WTC11 (cell line): ENCODE measurements around the gene ATP5IF1. TPM values are rescaled to one million over a fixed set of nuclear protein-coding genes. Genes with fewer than 3 reads are reported as not detected.

Experiments used
- ATAC-seq: fragments of 200-7000 bp; cut with Tn5 transposase; 2 replicates; pipeline ENCODE4 v1.10.0; 2021; ENCODE audit warnings: mild to moderate bottlenecking, moderate library complexity
- CTCF ChIA-PET: fragments of 300-600 bp; sonication (Branson Sonifier 250); formaldehyde crosslinking; loops from one replicate; lab custom pipeline; 2021; ENCODE audit warnings: antibody characterized with exemption; lab: Charles Lee
- POLR2A ChIA-PET: fragments of 350-600 bp; sonication (Branson Sonifier 250); formaldehyde crosslinking; loops from one replicate; lab custom pipeline; 2021; ENCODE audit warnings: antibody characterized with exemption; lab: Charles Lee
- DNase-seq: peaks from one replicate; pipeline ENCODE4 v3.0.0; 2021; ENCODE audit warnings: low spot score
- H3K27ac Mint-ChIP-seq: 2 replicates; pipeline ENCODE4 v1.8.0; 2021; ENCODE audit warnings: mixed read lengths
- H3K27me3 Mint-ChIP-seq: 2 replicates; pipeline ENCODE4 v1.8.0; 2021; ENCODE audit warnings: low read depth, mild to moderate bottlenecking, moderate library complexity, mixed read lengths
- H3K36me3 Mint-ChIP-seq: 2 replicates; pipeline ENCODE4 v1.8.0; 2021; ENCODE audit warnings: mixed read lengths
- H3K4me1 Mint-ChIP-seq: 2 replicates; pipeline ENCODE4 v1.8.0; 2022; ENCODE audit warnings: mixed read lengths
- H3K4me3 Mint-ChIP-seq: 2 replicates; pipeline ENCODE4 v1.8.0; 2021; ENCODE audit warnings: mild to moderate bottlenecking, moderate library complexity, mixed read lengths
- H3K9me3 Mint-ChIP-seq: 2 replicates; pipeline ENCODE4 v1.8.0; 2021; ENCODE audit warnings: mixed read lengths
- GABPB1 ChIP-seq: sonication (generic); formaldehyde crosslinking; IDR thresholded peaks from 2 replicates; pipeline ENCODE4 v1.8.1; 2023; ENCODE audit warnings: mild to moderate bottlenecking, missing genetic modification reagents
- RORB ChIP-seq: fragments of 250-450 bp; sonication (Bioruptor Pico); IDR thresholded peaks from 2 replicates; pipeline ENCODE4 v1.9.0; 2021; ENCODE audit warnings: mild to moderate bottlenecking
- TCF7 ChIP-seq: sonication (generic); formaldehyde crosslinking; IDR thresholded peaks from 2 replicates; pipeline ENCODE4 v1.8.0; 2022; ENCODE audit warnings: mild to moderate bottlenecking, low read depth, missing genetic modification reagents, moderate library complexity
- ZNF121 ChIP-seq: sonication (generic); formaldehyde crosslinking; IDR thresholded peaks from 2 replicates; pipeline ENCODE4 v1.8.0; 2023; ENCODE audit warnings: missing genetic modification reagents
- ZNF671 ChIP-seq: fragments of 250-450 bp; sonication (Bioruptor Pico); IDR thresholded peaks from 2 replicates; pipeline ENCODE4 v1.8.0; 2021; ENCODE audit warnings: mild to moderate bottlenecking
- total RNA-seq: library from RNA; stranded (reverse); gene quantifications from 3 replicates; pipeline ENCODE4 v1.2.3, GENCODE V29; 2021
- TF ChIP-seq, protein P1 (sequence below): sonication (generic); formaldehyde crosslinking; IDR thresholded peaks from 2 replicates; pipeline ENCODE4 v1.8.1; 2022; ENCODE audit warnings: mild to moderate bottlenecking, moderate library complexity, missing genetic modification reagents
- TF ChIP-seq, protein P2 (sequence below): fragments of 250-450 bp; sonication (Bioruptor Pico); conservative IDR thresholded peaks from 2 replicates; pipeline ENCODE4 v1.9.0; 2021; ENCODE audit warnings: mild to moderate bottlenecking
- TF ChIP-seq, protein P3 (sequence below): sonication (generic); formaldehyde crosslinking; IDR thresholded peaks from 2 replicates; pipeline ENCODE4 v1.8.0; 2022; ENCODE audit warnings: missing genetic modification reagents
- TF ChIP-seq, protein P4 (sequence below): sonication (generic); formaldehyde crosslinking; IDR thresholded peaks from 2 replicates; pipeline ENCODE4 v1.8.0; 2023; ENCODE audit warnings: missing genetic modification reagents
- TF ChIP-seq, protein P5 (sequence below): sonication (generic); formaldehyde crosslinking; IDR thresholded peaks from 2 replicates; pipeline ENCODE4 v1.8.1; 2023; ENCODE audit warnings: mild to moderate bottlenecking, moderate library complexity, missing genetic modification reagents
- TF ChIP-seq, protein P6 (sequence below): fragments of 250-450 bp; sonication (Bioruptor Pico); IDR thresholded peaks from 2 replicates; pipeline ENCODE4 v2.1.2; 2022; ENCODE audit warnings: mild to moderate bottlenecking, moderate library complexity
- TF ChIP-seq, protein P7 (sequence below): sonication (generic); formaldehyde crosslinking; IDR thresholded peaks from 2 replicates; pipeline ENCODE4 v1.8.1; 2023; ENCODE audit warnings: mild to moderate bottlenecking, missing genetic modification reagents, borderline replicate concordance

The ATP5IF1 gene
- total RNA-seq, 1 experiment from 2014 or later, result 201 TPM

DNA sequence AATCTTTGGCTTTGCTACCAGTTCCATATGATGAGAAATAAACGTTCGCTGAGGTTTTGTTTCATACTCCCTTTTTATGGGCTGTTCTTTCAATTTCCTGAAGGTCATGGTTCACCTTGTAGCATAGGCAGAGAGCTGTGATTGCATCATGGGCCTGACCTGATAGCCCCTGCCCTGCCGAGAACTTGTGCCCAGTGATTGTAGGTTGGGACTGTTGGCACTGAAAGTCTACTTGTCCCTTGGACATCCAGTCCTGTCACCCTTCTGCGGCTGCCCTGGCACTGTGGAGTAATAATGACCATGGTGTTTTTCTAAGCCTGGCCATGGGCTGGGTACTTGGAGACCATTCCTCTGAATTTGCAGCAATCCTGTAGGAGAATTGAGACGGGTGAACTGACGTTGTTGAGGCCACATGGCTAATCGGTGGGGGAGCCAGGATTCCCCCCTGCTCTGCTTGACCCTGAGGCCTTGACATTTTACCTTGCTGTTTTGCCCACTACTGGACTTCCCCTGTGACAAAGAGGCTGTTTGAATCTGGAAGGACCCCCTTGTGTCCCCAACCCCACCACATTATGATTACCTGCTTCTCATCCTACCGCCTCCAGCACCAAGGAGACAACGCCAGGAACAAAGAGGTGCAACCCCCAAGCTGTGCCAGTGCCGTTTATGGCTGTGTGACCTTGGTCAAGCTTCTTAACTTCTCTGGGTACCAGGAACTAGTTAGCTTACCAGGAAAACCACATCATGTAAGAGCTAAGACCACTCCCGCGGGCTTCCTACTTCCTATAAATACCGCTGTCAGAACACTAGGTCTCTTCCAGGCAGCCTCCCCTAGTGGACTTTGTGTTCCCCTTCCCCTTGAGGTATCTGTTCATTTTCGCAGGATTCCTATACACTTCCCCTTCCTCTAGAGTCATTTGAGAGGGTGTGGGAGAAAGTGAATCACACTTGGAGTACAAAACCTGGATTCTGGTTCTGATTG is 46.8 kb downstream of the ATP5IF1 start:
- Mint-ChIP-seq H3K27me3 (no peaks in the 10 kb centered on the region), H3K36me3 (peaks cover 34% of the 10 kb centered on the region), H3K9me3 (no peaks in the 10 kb centered on the region), H3K27ac (peak overlapping the region; percentile 37; the same call in 1 of the 2 replicates), H3K4me1 (peaks cover 7% of the 10 kb centered on the region), H3K4me3 (no peak overlapping the region)
- ATAC-seq (no peak), DNase-seq (no peak)
- TF ChIP-seq GABPB1 (CRISPR knock-in tag) (peak; percentile 77; the same call in 1 of the 2 replicates), TCF7 (no peak)
- TF ChIP-seq, protein P1, sequence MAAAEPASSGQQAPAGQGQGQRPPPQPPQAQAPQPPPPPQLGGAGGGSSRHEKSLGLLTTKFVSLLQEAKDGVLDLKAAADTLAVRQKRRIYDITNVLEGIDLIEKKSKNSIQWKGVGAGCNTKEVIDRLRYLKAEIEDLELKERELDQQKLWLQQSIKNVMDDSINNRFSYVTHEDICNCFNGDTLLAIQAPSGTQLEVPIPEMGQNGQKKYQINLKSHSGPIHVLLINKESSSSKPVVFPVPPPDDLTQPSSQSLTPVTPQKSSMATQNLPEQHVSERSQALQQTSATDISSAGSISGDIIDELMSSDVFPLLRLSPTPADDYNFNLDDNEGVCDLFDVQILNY (CRISPR knock-in tag), result no peak
- CTCF ChIA-PET, result interaction anchor here (1.2 to 1.6 kb wide), 2 partner anchors 34 to 77 kb away, joined by 3 to 4 read pairs; no protein-coding TSS in a partner anchor
- POLR2A ChIA-PET, result interaction anchor here (1.4 kb wide), 1 partner anchor 34 kb away, joined by 6 read pairs; no protein-coding TSS in a partner anchor

DNA sequence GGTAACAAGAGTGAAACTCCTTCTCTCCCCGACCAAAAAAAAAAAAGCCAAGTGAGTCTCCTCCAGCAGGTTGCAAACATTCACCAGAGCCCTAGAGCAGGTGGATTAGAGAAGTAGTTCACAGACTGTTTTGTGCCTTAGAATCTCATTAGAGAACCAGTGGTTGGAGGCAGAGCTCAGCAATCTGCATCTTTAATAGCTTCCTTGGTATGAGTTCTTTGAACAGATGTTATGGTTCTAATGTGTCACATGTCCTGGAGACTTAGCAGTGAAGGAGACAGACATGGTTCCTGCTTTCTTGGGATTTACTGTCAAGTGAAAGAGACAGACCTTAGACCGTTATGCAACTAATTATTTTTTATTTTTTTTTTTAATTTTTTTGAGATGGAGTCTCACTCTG is 50.2 kb downstream of the ATP5IF1 start:
- no peak overlapping the region for H3K27ac Mint-ChIP-seq
- ChIA-PET CTCF (interaction anchor here (3.2 kb wide), 1 partner anchor 37 kb away, joined by 17 read pairs; no protein-coding TSS in a partner anchor), POLR2A (interaction anchor here (1.2 kb wide), 1 partner anchor 16 kb away, joined by 3 read pairs; no protein-coding TSS in a partner anchor)
- peaks cover 17% of the 10 kb centered on the region for H3K4me1 Mint-ChIP-seq
- H3K4me3 Mint-ChIP-seq, result no peak overlapping the region
- no peak for DNase-seq
- H3K27me3 Mint-ChIP-seq, result no peaks in the 10 kb centered on the region
- H3K9me3 Mint-ChIP-seq, result no peaks in the 10 kb centered on the region
- TF ChIP-seq, protein P2, sequence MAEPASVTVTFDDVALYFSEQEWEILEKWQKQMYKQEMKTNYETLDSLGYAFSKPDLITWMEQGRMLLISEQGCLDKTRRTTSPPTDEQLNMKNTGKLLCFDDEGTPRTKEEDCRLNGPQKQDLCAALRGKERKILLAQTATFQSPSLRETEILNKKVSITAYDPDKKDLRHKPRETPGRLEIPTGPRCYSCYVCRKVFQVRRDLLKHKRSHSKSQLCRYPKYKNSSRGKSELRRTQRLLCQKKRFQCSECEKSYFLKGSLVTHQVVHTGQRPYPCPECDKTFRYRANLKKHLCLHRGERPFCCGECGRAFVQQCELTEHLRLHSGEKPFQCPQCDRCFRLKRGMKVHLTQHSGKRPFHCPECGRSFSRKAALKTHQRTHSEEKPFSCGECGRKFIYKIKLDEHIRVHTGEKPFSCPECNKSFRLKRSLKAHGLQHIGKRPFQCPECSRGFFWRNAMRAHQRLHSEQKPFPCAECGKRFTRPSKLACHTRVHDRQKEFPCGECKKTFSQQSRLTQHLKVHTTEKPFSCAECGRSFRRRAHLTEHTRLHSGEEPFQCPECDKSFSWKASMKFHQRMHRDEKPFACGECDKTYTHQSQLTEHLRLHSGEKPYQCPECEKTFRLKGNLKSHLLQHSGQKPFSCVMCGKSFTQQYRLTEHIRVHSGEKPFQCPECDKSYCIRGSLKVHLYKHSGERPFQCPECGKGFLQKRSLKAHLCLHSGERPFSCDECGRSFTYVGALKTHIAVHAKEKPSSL, result no peak
- TF ChIP-seq, protein P3, sequence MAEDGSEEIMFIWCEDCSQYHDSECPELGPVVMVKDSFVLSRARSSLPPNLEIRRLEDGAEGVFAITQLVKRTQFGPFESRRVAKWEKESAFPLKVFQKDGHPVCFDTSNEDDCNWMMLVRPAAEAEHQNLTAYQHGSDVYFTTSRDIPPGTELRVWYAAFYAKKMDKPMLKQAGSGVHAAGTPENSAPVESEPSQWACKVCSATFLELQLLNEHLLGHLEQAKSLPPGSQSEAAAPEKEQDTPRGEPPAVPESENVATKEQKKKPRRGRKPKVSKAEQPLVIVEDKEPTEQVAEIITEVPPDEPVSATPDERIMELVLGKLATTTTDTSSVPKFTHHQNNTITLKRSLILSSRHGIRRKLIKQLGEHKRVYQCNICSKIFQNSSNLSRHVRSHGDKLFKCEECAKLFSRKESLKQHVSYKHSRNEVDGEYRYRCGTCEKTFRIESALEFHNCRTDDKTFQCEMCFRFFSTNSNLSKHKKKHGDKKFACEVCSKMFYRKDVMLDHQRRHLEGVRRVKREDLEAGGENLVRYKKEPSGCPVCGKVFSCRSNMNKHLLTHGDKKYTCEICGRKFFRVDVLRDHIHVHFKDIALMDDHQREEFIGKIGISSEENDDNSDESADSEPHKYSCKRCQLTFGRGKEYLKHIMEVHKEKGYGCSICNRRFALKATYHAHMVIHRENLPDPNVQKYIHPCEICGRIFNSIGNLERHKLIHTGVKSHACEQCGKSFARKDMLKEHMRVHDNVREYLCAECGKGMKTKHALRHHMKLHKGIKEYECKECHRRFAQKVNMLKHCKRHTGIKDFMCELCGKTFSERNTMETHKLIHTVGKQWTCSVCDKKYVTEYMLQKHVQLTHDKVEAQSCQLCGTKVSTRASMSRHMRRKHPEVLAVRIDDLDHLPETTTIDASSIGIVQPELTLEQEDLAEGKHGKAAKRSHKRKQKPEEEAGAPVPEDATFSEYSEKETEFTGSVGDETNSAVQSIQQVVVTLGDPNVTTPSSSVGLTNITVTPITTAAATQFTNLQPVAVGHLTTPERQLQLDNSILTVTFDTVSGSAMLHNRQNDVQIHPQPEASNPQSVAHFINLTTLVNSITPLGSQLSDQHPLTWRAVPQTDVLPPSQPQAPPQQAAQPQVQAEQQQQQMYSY (CRISPR knock-in tag), result no peak
- TF ChIP-seq, protein P4, sequence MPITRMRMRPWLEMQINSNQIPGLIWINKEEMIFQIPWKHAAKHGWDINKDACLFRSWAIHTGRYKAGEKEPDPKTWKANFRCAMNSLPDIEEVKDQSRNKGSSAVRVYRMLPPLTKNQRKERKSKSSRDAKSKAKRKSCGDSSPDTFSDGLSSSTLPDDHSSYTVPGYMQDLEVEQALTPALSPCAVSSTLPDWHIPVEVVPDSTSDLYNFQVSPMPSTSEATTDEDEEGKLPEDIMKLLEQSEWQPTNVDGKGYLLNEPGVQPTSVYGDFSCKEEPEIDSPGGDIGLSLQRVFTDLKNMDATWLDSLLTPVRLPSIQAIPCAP (CRISPR knock-in tag), result no peak
- TF ChIP-seq, protein P5, sequence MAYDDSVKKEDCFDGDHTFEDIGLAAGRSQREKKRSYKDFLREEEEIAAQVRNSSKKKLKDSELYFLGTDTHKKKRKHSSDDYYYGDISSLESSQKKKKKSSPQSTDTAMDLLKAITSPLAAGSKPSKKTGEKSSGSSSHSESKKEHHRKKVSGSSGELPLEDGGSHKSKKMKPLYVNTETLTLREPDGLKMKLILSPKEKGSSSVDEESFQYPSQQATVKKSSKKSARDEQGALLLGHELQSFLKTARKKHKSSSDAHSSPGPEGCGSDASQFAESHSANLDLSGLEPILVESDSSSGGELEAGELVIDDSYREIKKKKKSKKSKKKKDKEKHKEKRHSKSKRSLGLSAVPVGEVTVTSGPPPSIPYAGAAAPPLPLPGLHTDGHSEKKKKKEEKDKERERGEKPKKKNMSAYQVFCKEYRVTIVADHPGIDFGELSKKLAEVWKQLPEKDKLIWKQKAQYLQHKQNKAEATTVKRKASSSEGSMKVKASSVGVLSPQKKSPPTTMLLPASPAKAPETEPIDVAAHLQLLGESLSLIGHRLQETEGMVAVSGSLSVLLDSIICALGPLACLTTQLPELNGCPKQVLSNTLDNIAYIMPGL, result no peak
- TF ChIP-seq ZNF121 (CRISPR knock-in tag), result no peak
- TF ChIP-seq ZNF671 (CRISPR knock-in tag), result no peak
- TF ChIP-seq, protein P6, sequence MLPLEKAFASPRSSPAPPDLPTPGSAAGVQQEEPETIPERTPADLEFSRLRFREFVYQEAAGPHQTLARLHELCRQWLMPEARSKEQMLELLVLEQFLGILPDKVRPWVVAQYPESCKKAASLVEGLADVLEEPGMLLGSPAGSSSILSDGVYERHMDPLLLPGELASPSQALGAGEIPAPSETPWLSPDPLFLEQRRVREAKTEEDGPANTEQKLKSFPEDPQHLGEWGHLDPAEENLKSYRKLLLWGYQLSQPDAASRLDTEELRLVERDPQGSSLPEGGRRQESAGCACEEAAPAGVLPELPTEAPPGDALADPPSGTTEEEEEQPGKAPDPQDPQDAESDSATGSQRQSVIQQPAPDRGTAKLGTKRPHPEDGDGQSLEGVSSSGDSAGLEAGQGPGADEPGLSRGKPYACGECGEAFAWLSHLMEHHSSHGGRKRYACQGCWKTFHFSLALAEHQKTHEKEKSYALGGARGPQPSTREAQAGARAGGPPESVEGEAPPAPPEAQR (CRISPR knock-in tag), result no peak
- no peak for TF ChIP-seq RORB (CRISPR knock-in tag)
- TF ChIP-seq, protein P7, sequence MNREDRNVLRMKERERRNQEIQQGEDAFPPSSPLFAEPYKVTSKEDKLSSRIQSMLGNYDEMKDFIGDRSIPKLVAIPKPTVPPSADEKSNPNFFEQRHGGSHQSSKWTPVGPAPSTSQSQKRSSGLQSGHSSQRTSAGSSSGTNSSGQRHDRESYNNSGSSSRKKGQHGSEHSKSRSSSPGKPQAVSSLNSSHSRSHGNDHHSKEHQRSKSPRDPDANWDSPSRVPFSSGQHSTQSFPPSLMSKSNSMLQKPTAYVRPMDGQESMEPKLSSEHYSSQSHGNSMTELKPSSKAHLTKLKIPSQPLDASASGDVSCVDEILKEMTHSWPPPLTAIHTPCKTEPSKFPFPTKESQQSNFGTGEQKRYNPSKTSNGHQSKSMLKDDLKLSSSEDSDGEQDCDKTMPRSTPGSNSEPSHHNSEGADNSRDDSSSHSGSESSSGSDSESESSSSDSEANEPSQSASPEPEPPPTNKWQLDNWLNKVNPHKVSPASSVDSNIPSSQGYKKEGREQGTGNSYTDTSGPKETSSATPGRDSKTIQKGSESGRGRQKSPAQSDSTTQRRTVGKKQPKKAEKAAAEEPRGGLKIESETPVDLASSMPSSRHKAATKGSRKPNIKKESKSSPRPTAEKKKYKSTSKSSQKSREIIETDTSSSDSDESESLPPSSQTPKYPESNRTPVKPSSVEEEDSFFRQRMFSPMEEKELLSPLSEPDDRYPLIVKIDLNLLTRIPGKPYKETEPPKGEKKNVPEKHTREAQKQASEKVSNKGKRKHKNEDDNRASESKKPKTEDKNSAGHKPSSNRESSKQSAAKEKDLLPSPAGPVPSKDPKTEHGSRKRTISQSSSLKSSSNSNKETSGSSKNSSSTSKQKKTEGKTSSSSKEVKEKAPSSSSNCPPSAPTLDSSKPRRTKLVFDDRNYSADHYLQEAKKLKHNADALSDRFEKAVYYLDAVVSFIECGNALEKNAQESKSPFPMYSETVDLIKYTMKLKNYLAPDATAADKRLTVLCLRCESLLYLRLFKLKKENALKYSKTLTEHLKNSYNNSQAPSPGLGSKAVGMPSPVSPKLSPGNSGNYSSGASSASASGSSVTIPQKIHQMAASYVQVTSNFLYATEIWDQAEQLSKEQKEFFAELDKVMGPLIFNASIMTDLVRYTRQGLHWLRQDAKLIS, result no peak
- peaks cover 4% of the 10 kb centered on the region for H3K36me3 Mint-ChIP-seq
- no peak for ATAC-seq
